ENCODE measurements around the gene OR8A1. TPM values are rescaled to one million over a fixed set of nuclear protein-coding genes. Genes with fewer than 3 reads are reported as not detected.

The OR8A1 gene
- total RNA-seq, 2 experiments from 2014 or later = not detected

- CTCF ChIA-PET (ENCODE audit: unreplicated experiment) = interaction anchor here (1.5 kb wide), 1 partner anchor 513 kb away, joined by 5 read pairs; no protein-coding TSS in a partner anchor
- Histone ChIP-seq H2AFZ (ENCODE audit: low read length) (no peak overlapping the region), H3K79me2 (ENCODE audit: insufficient read depth, low read depth, low read length) (no peaks in the 10 kb centered on the region), H4K20me1 (ENCODE audit: insufficient read depth, low read length) (no peaks in the 10 kb centered on the region), H3K4me2 (ENCODE audit: low read length) (no peak overlapping the region), H3K9me3 (ENCODE audit: low read length) (no peaks in the 10 kb centered on the region), H3K4me1 (ENCODE audit: insufficient read depth, low read length, poor library complexity, severe bottlenecking) (no peaks in the 10 kb centered on the region), H3K36me3 (ENCODE audit: insufficient read depth, low read length) (no peaks in the 10 kb centered on the region), H3K27ac (ENCODE audit: low read depth, low read length, poor library complexity, severe bottlenecking) (no peak overlapping the region), H3K9me2 (ENCODE audit: insufficient read depth, low read length) (no peaks in the 10 kb centered on the region), H3K4me3 (ENCODE audit: low read depth, low read length, poor library complexity, severe bottlenecking) (no peak overlapping the region)
- BruUV-seq (replicated peaks) = no TSS peak
- DNase-seq (ENCODE audit: low spot score) = no peak
- TF ChIP-seq EZH2phosphoT487 (IDR thresholded peaks at IDR 0.05; ENCODE audit: borderline replicate concordance, low read depth, low read length) = no peak
- TF ChIP-seq, protein P1, sequence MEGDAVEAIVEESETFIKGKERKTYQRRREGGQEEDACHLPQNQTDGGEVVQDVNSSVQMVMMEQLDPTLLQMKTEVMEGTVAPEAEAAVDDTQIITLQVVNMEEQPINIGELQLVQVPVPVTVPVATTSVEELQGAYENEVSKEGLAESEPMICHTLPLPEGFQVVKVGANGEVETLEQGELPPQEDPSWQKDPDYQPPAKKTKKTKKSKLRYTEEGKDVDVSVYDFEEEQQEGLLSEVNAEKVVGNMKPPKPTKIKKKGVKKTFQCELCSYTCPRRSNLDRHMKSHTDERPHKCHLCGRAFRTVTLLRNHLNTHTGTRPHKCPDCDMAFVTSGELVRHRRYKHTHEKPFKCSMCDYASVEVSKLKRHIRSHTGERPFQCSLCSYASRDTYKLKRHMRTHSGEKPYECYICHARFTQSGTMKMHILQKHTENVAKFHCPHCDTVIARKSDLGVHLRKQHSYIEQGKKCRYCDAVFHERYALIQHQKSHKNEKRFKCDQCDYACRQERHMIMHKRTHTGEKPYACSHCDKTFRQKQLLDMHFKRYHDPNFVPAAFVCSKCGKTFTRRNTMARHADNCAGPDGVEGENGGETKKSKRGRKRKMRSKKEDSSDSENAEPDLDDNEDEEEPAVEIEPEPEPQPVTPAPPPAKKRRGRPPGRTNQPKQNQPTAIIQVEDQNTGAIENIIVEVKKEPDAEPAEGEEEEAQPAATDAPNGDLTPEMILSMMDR (conservative IDR thresholded peaks at IDR 0.05; ENCODE audit: low read length) = no peak
- POLR2A ChIA-PET = interaction anchor here (0.7 to 1.5 kb wide), 2 partner anchors 16 to 130 kb away, joined by 3 to 4 read pairs; no protein-coding TSS in a partner anchor
- intact Hi-C loops (cut with micrococcal nuclease; ENCODE audit: unreplicated experiment) = loop anchor here (5.0 kb wide), 1 partner anchor 513 kb away; no protein-coding TSS in a partner anchor
Observed at GRCh38 chr11:124584681-124585372, 15.0 kb downstream of the OR8A1 start.

GRCh38 chr11:124586238-124586860 lies 16.6 kb downstream of the OR8A1 start:
- no peak for TF ChIP-seq EZH2phosphoT487 (IDR thresholded peaks at IDR 0.05; ENCODE audit: borderline replicate concordance, low read depth, low read length)
- TF ChIP-seq, protein P1 (conservative IDR thresholded peaks at IDR 0.05; ENCODE audit: low read length) = peak; percentile 82
- peak; percentile 56 for DNase-seq (ENCODE audit: low spot score)
- Histone ChIP-seq H3K4me2 (ENCODE audit: low read length) (no peak overlapping the region), H3K27ac (ENCODE audit: low read depth, low read length, poor library complexity, severe bottlenecking) (no peak overlapping the region), H3K36me3 (ENCODE audit: insufficient read depth, low read length) (no peaks in the 10 kb centered on the region), H3K79me2 (ENCODE audit: insufficient read depth, low read depth, low read length) (no peaks in the 10 kb centered on the region), H3K9me3 (ENCODE audit: low read length) (no peaks in the 10 kb centered on the region), H4K20me1 (ENCODE audit: insufficient read depth, low read length) (no peaks in the 10 kb centered on the region), H3K9me2 (ENCODE audit: insufficient read depth, low read length) (no peaks in the 10 kb centered on the region), H3K4me1 (ENCODE audit: insufficient read depth, low read length, poor library complexity, severe bottlenecking) (no peaks in the 10 kb centered on the region), H3K4me3 (ENCODE audit: low read depth, low read length, poor library complexity, severe bottlenecking) (no peak overlapping the region), H2AFZ (ENCODE audit: low read length) (no peak overlapping the region)
- no TSS peak for BruUV-seq (replicated peaks)
- POLR2A ChIA-PET = interaction anchor here (0.5 kb wide), 1 partner anchor 30 kb away, joined by 3 read pairs; no protein-coding TSS in a partner anchor
- intact Hi-C loops (cut with micrococcal nuclease; ENCODE audit: unreplicated experiment) = loop anchor here (1.0 to 5.0 kb wide), 2 partner anchors 171 to 514 kb away; no protein-coding TSS in a partner anchor
- CTCF ChIA-PET (ENCODE audit: unreplicated experiment) = no interaction called here

DNA sequence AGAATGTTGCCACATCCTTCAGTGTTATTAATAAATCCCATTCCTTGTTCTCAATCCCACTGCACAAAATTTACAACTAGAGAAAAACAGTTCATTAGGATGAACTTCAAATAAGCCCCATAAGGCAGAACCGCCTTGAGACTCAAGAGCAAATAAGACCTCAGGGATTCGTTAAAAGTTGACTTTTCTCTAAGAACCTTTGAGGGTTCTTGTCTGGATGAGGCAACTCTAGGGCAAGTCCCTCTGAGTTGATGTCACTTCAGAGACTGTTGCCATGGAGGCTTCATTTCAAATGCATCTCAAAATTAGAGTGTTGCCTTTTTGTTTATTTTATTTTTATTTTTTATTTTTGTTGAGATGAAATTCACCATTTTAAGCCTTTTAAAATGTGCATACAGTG lies 21.6 kb downstream of the OR8A1 start:
- ChIA-PET CTCF (ENCODE audit: unreplicated experiment) (no interaction called here), POLR2A (no interaction called here)
- TF ChIP-seq, protein P1 (conservative IDR thresholded peaks at IDR 0.05; ENCODE audit: low read length) = no peak
- TF ChIP-seq EZH2phosphoT487 (IDR thresholded peaks at IDR 0.05; ENCODE audit: borderline replicate concordance, low read depth, low read length) = no peak
- intact Hi-C loops (cut with micrococcal nuclease; ENCODE audit: unreplicated experiment) = no loop called here
- Histone ChIP-seq H4K20me1 (ENCODE audit: insufficient read depth, low read length) (no peaks in the 10 kb centered on the region), H3K79me2 (ENCODE audit: insufficient read depth, low read depth, low read length) (no peaks in the 10 kb centered on the region), H3K4me1 (ENCODE audit: insufficient read depth, low read length, poor library complexity, severe bottlenecking) (no peaks in the 10 kb centered on the region), H2AFZ (ENCODE audit: low read length) (no peak overlapping the region), H3K9me3 (ENCODE audit: low read length) (no peaks in the 10 kb centered on the region), H3K36me3 (ENCODE audit: insufficient read depth, low read length) (no peaks in the 10 kb centered on the region), H3K9me2 (ENCODE audit: insufficient read depth, low read length) (no peaks in the 10 kb centered on the region), H3K4me3 (ENCODE audit: low read depth, low read length, poor library complexity, severe bottlenecking) (no peak overlapping the region), H3K4me2 (ENCODE audit: low read length) (no peak overlapping the region), H3K27ac (ENCODE audit: low read depth, low read length, poor library complexity, severe bottlenecking) (no peak overlapping the region)
- DNase-seq (ENCODE audit: low spot score) = no peak
- BruUV-seq (replicated peaks) = no TSS peak
